Peyer's patch (tissue), 4 donors: ENCODE results near the gene ZSWIM3.

Experiments
- POLR2A ChIP-seq, 2 donors: fragments of 450-650 bp; IDR thresholded peaks; one replicate each; pipeline ENCODE4 v1.5.1; 2017; ENCODE audit warnings: antibody characterized with exemption in 2 of 2, mild to moderate bottlenecking in 2 of 2, moderate library complexity in 2 of 2
- TF ChIP-seq, protein P1 (sequence below), 6 experiments: fragments of 450-650 bp in 4 of 6; fragments of 200-600 bp in 2 of 6; sonication (generic) in 1 of 6; IDR thresholded peaks; one replicate each; pipeline ENCODE4 v1.5.1; 2017 to 2019; ENCODE audit warnings: antibody characterized with exemption in 6 of 6, mild to moderate bottlenecking in 3 of 6, moderate library complexity in 1 of 6

DNA sequence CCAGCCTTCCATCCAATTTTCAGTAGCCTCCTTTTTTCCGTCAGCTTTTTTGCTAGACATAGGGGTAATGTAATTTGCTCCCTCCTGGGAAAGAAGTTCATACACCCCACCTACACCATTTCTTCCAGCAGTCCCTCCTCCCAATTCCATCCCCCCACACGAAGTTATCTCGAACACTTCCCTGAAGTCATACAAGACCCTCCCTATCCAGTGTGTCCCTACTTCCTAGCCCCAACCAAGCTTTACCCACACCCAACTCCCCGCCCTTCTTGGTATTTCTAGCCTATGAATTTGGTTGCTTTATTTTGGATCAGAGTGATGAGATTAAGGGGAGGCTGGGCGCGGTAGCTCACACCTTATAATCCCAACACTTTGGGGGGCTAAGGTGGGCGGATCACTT is 43.9 kb upstream of the ZSWIM3 start:
- TF ChIP-seq, protein P1, sequence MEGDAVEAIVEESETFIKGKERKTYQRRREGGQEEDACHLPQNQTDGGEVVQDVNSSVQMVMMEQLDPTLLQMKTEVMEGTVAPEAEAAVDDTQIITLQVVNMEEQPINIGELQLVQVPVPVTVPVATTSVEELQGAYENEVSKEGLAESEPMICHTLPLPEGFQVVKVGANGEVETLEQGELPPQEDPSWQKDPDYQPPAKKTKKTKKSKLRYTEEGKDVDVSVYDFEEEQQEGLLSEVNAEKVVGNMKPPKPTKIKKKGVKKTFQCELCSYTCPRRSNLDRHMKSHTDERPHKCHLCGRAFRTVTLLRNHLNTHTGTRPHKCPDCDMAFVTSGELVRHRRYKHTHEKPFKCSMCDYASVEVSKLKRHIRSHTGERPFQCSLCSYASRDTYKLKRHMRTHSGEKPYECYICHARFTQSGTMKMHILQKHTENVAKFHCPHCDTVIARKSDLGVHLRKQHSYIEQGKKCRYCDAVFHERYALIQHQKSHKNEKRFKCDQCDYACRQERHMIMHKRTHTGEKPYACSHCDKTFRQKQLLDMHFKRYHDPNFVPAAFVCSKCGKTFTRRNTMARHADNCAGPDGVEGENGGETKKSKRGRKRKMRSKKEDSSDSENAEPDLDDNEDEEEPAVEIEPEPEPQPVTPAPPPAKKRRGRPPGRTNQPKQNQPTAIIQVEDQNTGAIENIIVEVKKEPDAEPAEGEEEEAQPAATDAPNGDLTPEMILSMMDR (IDR thresholded peaks at IDR 0.05) = no peak
- TF ChIP-seq POLR2A (IDR thresholded peaks at IDR 0.05) = no peak
